ENCODE measurements around the gene ATP11B. TPM values are rescaled to one million over a fixed set of nuclear protein-coding genes. Genes with fewer than 3 reads are reported as not detected.

ATP11B gene
- total and polyA plus RNA-seq, 10 of the 15 experiments (the other 5 are each of a cell fraction or from before 2014, with no cell fraction given), result 10.3 to 66.9 (median 36.7) TPM

DNA sequence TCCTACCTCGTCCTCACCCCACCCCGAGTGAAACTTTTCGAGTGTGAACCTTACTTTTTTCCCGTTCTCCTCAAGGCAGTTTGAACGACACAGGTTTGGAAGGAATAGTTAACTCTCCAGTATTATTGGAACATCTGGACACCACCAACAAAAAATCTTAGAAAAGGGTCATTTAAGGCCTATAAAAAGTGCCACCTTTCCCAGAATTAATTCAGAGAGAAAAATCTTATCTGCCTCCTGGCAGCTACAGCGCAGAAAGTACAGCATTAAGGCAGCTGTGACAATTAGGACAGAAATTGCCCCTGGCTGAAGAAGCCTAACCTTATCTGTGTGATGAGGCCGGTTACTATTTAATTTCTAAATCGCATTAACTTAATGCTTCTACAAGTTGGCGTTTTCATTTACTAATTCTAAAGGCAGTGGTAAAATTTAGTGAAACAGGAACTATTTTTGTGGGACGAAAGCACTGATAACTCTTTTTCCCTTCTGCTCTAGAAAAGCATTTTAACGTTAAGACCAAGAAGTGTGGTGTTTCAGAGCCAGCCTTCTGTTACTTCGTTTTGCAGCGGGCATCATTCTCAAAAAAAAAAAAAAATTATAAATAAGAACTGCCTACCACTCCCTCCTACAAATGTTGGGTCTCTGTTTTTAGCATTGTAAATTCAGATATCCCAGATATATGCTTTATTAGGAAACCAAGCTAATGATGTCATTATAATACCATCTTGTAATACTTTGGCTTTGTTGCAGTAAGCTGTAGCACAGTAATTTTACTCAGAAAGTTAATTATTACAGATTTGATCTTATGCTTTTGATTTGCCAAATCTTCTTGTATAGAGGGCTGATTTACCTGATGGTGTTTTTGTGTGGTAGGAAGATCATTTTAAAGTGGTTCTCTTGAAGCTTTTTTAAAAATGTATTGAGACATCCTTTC, 1.4 kb downstream of the ATP11B start:
- no peaks in the 10 kb centered on the region for H3K27me3 ChIP-seq (replicated peaks in 1 of 2; ENCODE audit: control insufficient read depth in 2 of 2, insufficient read depth in 2 of 2, low read length in 1 of 2)
- intact Hi-C loops (cut with micrococcal nuclease; ENCODE audit: unreplicated experiment) (loop anchor here (2.0 kb wide), 1 partner anchor 64 kb away; no protein-coding TSS in a partner anchor), in situ Hi-C loops (cut with MboI) (no loop called here)
- peak overlapping the region; percentile 96 for H3K27ac ChIP-seq (ENCODE audit: control insufficient read depth, insufficient read depth)
- peaks cover 2% of the 10 kb centered on the region for H3K4me1 ChIP-seq (ENCODE audit: control insufficient read depth, insufficient read depth, low read length)
- RAD21 ChIA-PET (ENCODE audit: unreplicated experiment), result interaction anchor here (0.8 to 6.3 kb wide), 8 partner anchors 11 to 79 kb away, joined by 3 to 89 read pairs (median 4); no protein-coding TSS in a partner anchor
- peak overlapping the region; percentile 90 for H3K4me3 ChIP-seq
- ATAC-seq (no peak), FAIRE-seq (no peak), DNase-seq (ENCODE audit: low read depth, low spot score) (no peak)
- WGBS (ENCODE audit: insufficient coverage, insufficient replicate concordance, low lambda C conversion rate, missing lambda C conversion rate), result 2% methylated on average over 13 of the region's 13 CpGs
- H3K79me2 ChIP-seq (ENCODE audit: control insufficient read depth, insufficient read depth, low read length), result peaks cover 69% of the 10 kb centered on the region
- H3K9ac ChIP-seq (ENCODE audit: control insufficient read depth, insufficient read depth, low read length), result peak overlapping the region; percentile 97
- TF ChIP-seq USF2 (IDR thresholded peaks at IDR 0.05; ENCODE audit: borderline replicate concordance, low read depth, low read length), result no peak
- TF ChIP-seq NFYA (IDR thresholded peaks at IDR 0.05; ENCODE audit: borderline replicate concordance, low read depth, low read length), result no peak
- no peak for TF ChIP-seq PBX3 (IDR thresholded peaks at IDR 0.05; ENCODE audit: insufficient replicate concordance, low read depth, low read length)
- TF ChIP-seq CEBPB (IDR thresholded peaks at IDR 0.05; ENCODE audit: borderline replicate concordance in 1 of 2, low read depth in 2 of 2, low read length in 2 of 2), result no peak
- no peak for TF ChIP-seq TBL1XR1 (IDR thresholded peaks at IDR 0.05; ENCODE audit: low read depth, low read length)
- peak; percentile 81 for TF ChIP-seq ATF7 (IDR thresholded peaks at IDR 0.05; ENCODE audit: low read depth)
- no peak for TF ChIP-seq DPF2 (IDR thresholded peaks at IDR 0.05)
- no peak for TF ChIP-seq HDAC2 (IDR thresholded peaks at IDR 0.05)
- no peak for TF ChIP-seq MAX (IDR thresholded peaks at IDR 0.05; ENCODE audit: low read depth, low read length)
- TF ChIP-seq TCF12 (IDR thresholded peaks at IDR 0.05; ENCODE audit: low read depth, low read length), result no peak
- TF ChIP-seq CHD1 (IDR thresholded peaks at IDR 0.05; ENCODE audit: low read depth, low read length), result peak; percentile 60; the same call in 1 of the 2 replicates
- TF ChIP-seq SMC3 (IDR thresholded peaks at IDR 0.05; ENCODE audit: borderline replicate concordance, low read length), result no peak
- no peak for TF ChIP-seq NBN (IDR thresholded peaks at IDR 0.05)
- TF ChIP-seq TAF1 (IDR thresholded peaks at IDR 0.05; ENCODE audit: borderline replicate concordance, low read depth, low read length), result no peak
- no TSS peak for BruUV-seq (replicated peaks)
- H2AFZ ChIP-seq (ENCODE audit: control insufficient read depth, low read depth, low read length), result peak overlapping the region; percentile 83
- no peaks in the 10 kb centered on the region for H4K20me1 ChIP-seq (ENCODE audit: control insufficient read depth, insufficient read depth)
- peak overlapping the region; percentile 90 for H3K4me2 ChIP-seq (ENCODE audit: control insufficient read depth, insufficient read depth)
- SMC1A ChIA-PET (ENCODE audit: uncharacterized antibody, unreplicated experiment), result interaction anchor here (0.7 to 8.5 kb wide), 13 partner anchors 9 to 390 kb away, joined by 3 to 122 read pairs (median 5); no protein-coding TSS in a partner anchor
- POLR2A ChIA-PET, result interaction anchor here (0.7 to 6.1 kb wide), 14 partner anchors 12 to 418 kb away, joined by 3 to 52 read pairs (median 3); no protein-coding TSS in a partner anchor
- peaks cover 0 to 5% of the 10 kb centered on the region in 2 experiments; a peak in 1 of 4 replicates for H3K36me3 ChIP-seq (ENCODE audit: control insufficient read depth in 2 of 2, insufficient read depth in 2 of 2, low read length in 1 of 2)
- no peaks in the 10 kb centered on the region for H3K9me3 ChIP-seq (replicated peaks; ENCODE audit: control insufficient read depth, insufficient read depth, low read length)
- CTCF ChIA-PET, result interaction anchor here (1.2 to 2.4 kb wide), 6 partner anchors 12 to 80 kb away, joined by 3 to 20 read pairs (median 8); no protein-coding TSS in a partner anchor
